RWPE2 (cell line): Measurements from ENCODE around the gene SCAMP2.
"Not testable (repeated sequence)": the region's sequence is repeated elsewhere in the genome, so short reads cannot be mapped to it uniquely, and the experiment has no call there.

Source experiments
- ATAC-seq: fragments of 200-7000 bp; cut with Tn5 transposase; 3 replicates; pipeline ENCODE4 v1.9.1; 2021; ENCODE audit warnings: low read depth
- DNase-seq: peaks from one replicate; pipeline ENCODE4 v3.0.0-alpha.2; 2020; ENCODE audit warnings: low spot score
- H3K27ac ChIP-seq: fragments of 450-650 bp; 2 replicates; pipeline ENCODE4 v1.5.1; 2017; ENCODE audit warnings: mild to moderate bottlenecking; ENCODE audit not compliant: poor library complexity, severe bottlenecking
- H3K27me3 ChIP-seq: fragments of 250-450 bp; sonication (Bioruptor Pico); 2 replicates; pipeline ENCODE4 v1.5.1; 2021; ENCODE audit warnings: mild to moderate bottlenecking, moderate library complexity; ENCODE audit not compliant: insufficient read depth, poor library complexity, severe bottlenecking
- H3K36me3 ChIP-seq: fragments of 250-450 bp; sonication (Bioruptor Pico); 2 replicates; pipeline ENCODE4 v1.5.1; 2020; ENCODE audit warnings: low read depth, mild to moderate bottlenecking, moderate library complexity
- H3K4me1 ChIP-seq: fragments of 250-450 bp; sonication (Bioruptor Pico); 2 replicates; pipeline ENCODE4 v1.5.1; 2021; ENCODE audit warnings: mild to moderate bottlenecking, moderate library complexity; ENCODE audit not compliant: insufficient read depth, poor library complexity, severe bottlenecking
- H3K4me3 ChIP-seq: fragments of 250-450 bp; sonication (Bioruptor Pico); 2 replicates; pipeline ENCODE4 v1.5.1; 2021; ENCODE audit warnings: mild to moderate bottlenecking, moderate library complexity; ENCODE audit not compliant: severe bottlenecking
- H3K9me3 ChIP-seq: fragments of 250-450 bp; sonication (Bioruptor Pico); 2 replicates; pipeline ENCODE4 v1.5.1; 2021; ENCODE audit warnings: mild to moderate bottlenecking, moderate library complexity; ENCODE audit not compliant: severe bottlenecking
- TF ChIP-seq, protein P1 (sequence below): fragments of 450-650 bp; IDR thresholded peaks from one replicate; pipeline ENCODE4 v1.5.1; 2017; ENCODE audit warnings: mild to moderate bottlenecking, moderate library complexity; ENCODE audit not compliant: poor library complexity, severe bottlenecking

SCAMP2 gene

GRCh38 chr15:74889390-74889882 lies 16.3 kb upstream of the SCAMP2 start:
- no peak for ATAC-seq

GRCh38 chr15:74888716-74889115 lies 15.6 kb upstream of the SCAMP2 start:
- ATAC-seq (no peak), DNase-seq (no peak)
- Histone ChIP-seq H3K27me3 (no peaks in the 10 kb centered on the region), H3K27ac (no peak overlapping the region), H3K4me1 (peaks cover 20% of the 10 kb centered on the region), H3K9me3 (no peaks in the 10 kb centered on the region), H3K36me3 (peaks cover 30% of the 10 kb centered on the region), H3K4me3 (no peak overlapping the region)
- TF ChIP-seq, protein P1, sequence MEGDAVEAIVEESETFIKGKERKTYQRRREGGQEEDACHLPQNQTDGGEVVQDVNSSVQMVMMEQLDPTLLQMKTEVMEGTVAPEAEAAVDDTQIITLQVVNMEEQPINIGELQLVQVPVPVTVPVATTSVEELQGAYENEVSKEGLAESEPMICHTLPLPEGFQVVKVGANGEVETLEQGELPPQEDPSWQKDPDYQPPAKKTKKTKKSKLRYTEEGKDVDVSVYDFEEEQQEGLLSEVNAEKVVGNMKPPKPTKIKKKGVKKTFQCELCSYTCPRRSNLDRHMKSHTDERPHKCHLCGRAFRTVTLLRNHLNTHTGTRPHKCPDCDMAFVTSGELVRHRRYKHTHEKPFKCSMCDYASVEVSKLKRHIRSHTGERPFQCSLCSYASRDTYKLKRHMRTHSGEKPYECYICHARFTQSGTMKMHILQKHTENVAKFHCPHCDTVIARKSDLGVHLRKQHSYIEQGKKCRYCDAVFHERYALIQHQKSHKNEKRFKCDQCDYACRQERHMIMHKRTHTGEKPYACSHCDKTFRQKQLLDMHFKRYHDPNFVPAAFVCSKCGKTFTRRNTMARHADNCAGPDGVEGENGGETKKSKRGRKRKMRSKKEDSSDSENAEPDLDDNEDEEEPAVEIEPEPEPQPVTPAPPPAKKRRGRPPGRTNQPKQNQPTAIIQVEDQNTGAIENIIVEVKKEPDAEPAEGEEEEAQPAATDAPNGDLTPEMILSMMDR: no peak

More at GRCh38 chr15:74889390-74889882, 16.3 kb upstream of the SCAMP2 start:
- no peak for DNase-seq
- Histone ChIP-seq H3K27ac (no peak overlapping the region), H3K4me3 (peak overlapping the region; percentile 87), H3K27me3 (no peaks in the 10 kb centered on the region), H3K36me3 (peaks cover 30% of the 10 kb centered on the region), H3K9me3 (no peaks in the 10 kb centered on the region), H3K4me1 (peaks cover 15% of the 10 kb centered on the region)
- TF ChIP-seq, protein P1: no peak

- H3K27me3 ChIP-seq, DNase-seq, ATAC-seq, H3K27ac ChIP-seq, H3K9me3 ChIP-seq, H3K4me3 ChIP-seq: not testable (repeated sequence)
- Histone ChIP-seq H3K4me1 (peaks cover 18% of the 10 kb centered on the region), H3K36me3 (peaks cover 19% of the 10 kb centered on the region)
Measured at GRCh38 chr15:74887537-74888193, 14.5 kb upstream of the SCAMP2 start.

DNA sequence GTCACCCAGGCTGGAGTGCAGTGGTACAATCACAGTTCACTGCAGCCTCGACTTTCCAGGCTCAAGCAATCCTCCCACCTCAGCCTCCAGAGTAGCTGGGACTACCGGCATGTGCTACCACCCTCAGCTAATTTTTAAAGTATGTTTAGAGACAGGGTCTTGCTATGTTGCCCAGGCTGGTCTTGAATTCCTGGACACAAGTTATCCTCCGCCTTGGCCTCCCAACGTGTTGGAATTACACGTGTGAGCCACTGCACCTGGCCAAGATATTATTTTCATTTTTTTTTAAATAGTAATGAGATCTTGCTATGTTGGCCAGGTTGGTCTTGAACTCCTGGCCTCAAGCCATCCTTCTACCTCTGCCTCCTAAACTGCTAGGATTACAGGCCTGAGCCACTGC lies 12.3 kb upstream of the SCAMP2 start:
- no peaks in the 10 kb centered on the region for H3K36me3 ChIP-seq
- no peak for ATAC-seq
- peaks cover 15% of the 10 kb centered on the region for H3K4me1 ChIP-seq
- no peak overlapping the region for H3K4me3 ChIP-seq
- TF ChIP-seq, protein P1: no peak
- H3K9me3 ChIP-seq: no peaks in the 10 kb centered on the region
- H3K27me3 ChIP-seq: no peaks in the 10 kb centered on the region
- DNase-seq: no peak
- peak overlapping the region; percentile 12 for H3K27ac ChIP-seq

DNA sequence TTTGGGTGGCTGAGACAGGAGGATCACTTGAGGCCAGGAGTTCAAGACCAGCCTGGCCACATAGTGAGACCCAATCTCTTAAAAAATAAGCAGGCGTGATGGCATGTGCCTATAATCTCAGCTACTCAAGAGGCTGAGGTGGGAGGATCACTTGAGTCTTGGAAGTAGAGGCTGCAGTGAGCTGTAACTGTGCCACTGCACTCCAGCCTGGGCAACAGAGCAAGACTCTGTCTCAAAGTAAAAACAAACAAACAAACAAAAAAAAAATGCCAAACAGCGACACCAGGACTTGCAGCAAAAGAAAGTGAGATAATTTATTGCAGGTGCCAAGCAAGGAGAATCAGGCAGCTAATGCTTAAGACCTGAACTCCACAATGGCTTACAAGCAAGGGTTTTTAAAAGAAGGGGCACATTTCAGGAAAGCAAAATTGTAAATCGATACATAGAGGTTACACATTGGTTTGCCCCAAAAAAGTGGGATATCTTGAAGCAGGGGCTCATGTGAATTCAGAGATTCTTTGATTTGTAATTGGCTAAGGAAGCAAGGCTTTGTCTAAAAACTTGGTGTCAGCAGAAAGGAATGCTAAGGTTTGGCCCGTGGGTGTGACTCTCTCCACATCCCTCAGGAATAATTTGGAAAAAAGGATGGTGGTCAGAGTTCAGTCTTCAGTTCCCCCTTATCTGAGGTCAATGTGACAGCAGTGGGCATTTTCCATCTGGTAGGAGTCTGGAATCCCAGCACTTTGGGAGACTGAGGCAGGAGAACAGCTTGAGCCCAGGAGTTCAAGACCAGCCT lies 11.5 kb upstream of the SCAMP2 start:
- no peaks in the 10 kb centered on the region for H3K27me3 ChIP-seq
- TF ChIP-seq, protein P1: no peak
- H3K4me3 ChIP-seq: no peak overlapping the region
- peak overlapping the region; percentile 12 for H3K27ac ChIP-seq
- DNase-seq: no peak
- no peaks in the 10 kb centered on the region for H3K9me3 ChIP-seq
- peaks cover 14% of the 10 kb centered on the region for H3K4me1 ChIP-seq
- ATAC-seq: peak; percentile 64
- H3K36me3 ChIP-seq: no peaks in the 10 kb centered on the region
